Right atrium auricular region (tissue), 2 donors: Measurements from ENCODE around the gene SETDB1. TPM values are rescaled to one million over a fixed set of nuclear protein-coding genes. Genes with fewer than 3 reads are reported as not detected.

Source experiments
- DNase-seq: peaks from one replicate; pipeline ENCODE4 v3.0.0-alpha.2; 2019; ENCODE audit warnings: low spot score
- H3K27ac ChIP-seq, 2 donors: fragments of 200-600 bp; sonication (generic); 1 replicate in 1 of 2; 2 replicates in 1 of 2; pipeline ENCODE4 v1.5.1; 2016 to 2019
- H3K27me3 ChIP-seq, 2 donors: fragments of 200-600 bp; sonication (generic); one replicate each; pipeline versions ENCODE4 v1.5.1 to v1.6.0; 2017 to 2019
- H3K36me3 ChIP-seq: fragments of 200-600 bp; sonication (generic); one replicate; pipeline ENCODE4 v1.5.1; 2016
- H3K4me1 ChIP-seq, 2 donors: fragments of 200-600 bp; sonication (generic); one replicate each; pipeline versions ENCODE4 v1.5.1 to v1.6.0; 2017 to 2019
- H3K4me3 ChIP-seq, 2 donors: fragments of 200-600 bp; sonication (generic); 1 replicate in 1 of 2; 2 replicates in 1 of 2; pipeline ENCODE4 v1.5.1; 2017 to 2019; ENCODE audit warnings: mild to moderate bottlenecking in 1 of 2, moderate library complexity in 1 of 2
- H3K9me3 ChIP-seq, 2 donors: fragments of 200-600 bp; sonication (generic); one replicate each; pipeline ENCODE4 v1.5.1; 2019
- CTCF ChIP-seq, 2 donors: fragments of 200-600 bp; sonication (generic); IDR thresholded peaks; one replicate each; pipeline ENCODE4 v1.5.1; 2019; ENCODE audit warnings: antibody characterized with exemption in 2 of 2
- total RNA-seq, 2 donors: library from RNA; depleted of rRNA; stranded (reverse); fragments of >200 nt; gene quantifications; one replicate each; pipeline ENCODE4 v1.1.0, GENCODE V29; 2016

Gene SETDB1
- total RNA-seq, 2 donors from 2014 or later: 18.6 to 18.9 TPM

- DNase-seq: no peak
- Histone ChIP-seq H3K9me3 (no peaks in the 10 kb centered on the region), H3K27ac (peak overlapping the region; percentile 94 to 97), H3K36me3 (no peaks in the 10 kb centered on the region), H3K4me3 (peak overlapping the region; percentile 84 to 89), H3K27me3 (no peaks in the 10 kb centered on the region), H3K4me1 (peaks cover 0 to 74% of the 10 kb centered on the region in 2 donors)
- TF ChIP-seq CTCF (IDR thresholded peaks at IDR 0.05): no peak
Observed at GRCh38 chr1:150973836-150974579, 47.8 kb downstream of the SETDB1 start.

DNA sequence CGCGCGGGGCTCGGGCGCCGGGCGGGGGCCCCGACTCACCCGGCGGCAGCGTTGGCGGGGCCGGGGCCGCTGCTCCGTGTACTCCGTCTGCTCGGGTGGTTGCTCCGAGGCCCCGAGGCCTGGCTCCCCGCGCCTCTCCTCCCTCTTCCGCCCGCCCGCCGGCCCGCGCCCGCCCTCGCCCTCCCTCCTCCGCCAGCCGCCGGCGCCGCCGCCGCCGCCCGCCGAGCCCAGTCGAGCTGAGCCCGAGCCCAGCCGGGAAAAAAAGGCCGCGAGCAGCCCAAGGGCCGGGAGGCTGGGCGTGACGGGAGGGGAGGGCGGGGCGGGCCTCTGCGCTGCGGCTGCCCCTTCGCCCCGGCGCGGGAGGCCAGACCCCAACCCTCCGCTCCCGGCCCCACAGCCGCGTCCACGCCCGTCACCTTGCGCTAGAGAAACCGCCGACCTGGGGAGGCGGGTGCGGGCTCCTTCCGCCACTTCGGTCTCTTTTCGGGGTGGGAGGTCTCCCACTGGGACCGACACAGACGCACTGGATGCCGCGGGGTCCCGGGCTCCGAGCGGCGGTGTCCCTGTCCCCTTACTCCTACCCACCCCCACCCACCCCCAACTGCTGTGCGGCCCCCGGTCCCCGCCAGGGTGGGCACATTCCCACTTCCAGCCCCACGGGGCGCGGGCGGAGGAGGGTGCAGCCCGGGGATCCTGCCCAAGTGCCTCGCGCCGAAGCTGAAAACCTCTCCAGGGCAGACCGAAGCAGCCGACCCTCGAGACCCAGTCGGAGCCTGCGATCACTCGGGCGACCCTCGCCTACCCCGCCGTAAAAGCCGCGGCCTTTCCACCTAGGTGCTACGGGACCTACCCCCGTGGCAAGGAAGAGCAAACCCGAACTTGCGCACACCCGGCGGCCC, 48.7 kb downstream of the SETDB1 start, which contains the start of gene CERS2:
Gene CERS2 (minus strand): TSS at position 256 of the 899 bp plus-strand sequence. CDS start 5,745 bp downstream, outside the sequence.
- H3K27ac ChIP-seq: peak within 1 kb of the TSS; percentile 94 to 97
- TF ChIP-seq CTCF (IDR thresholded peaks at IDR 0.05): no peak
- H3K4me3 ChIP-seq: peak within 1 kb of the TSS; percentile 84 to 89
- DNase-seq: peak; percentile 75
- H3K4me1 ChIP-seq: peaks cover 0 to 72% of the 10 kb centered on the region in 2 donors
- no peaks in the 10 kb centered on the region for H3K9me3 ChIP-seq
- no peaks in the 10 kb centered on the region for H3K27me3 ChIP-seq
- H3K36me3 ChIP-seq: no peaks in the 10 kb centered on the region

- TF ChIP-seq CTCF (IDR thresholded peaks at IDR 0.05): no peak
- H3K4me3 ChIP-seq: no peak overlapping the region
- H3K27ac ChIP-seq: peak overlapping the region in 1 of 2 donors; percentile 77
- H3K36me3 ChIP-seq: no peaks in the 10 kb centered on the region
- H3K4me1 ChIP-seq: peaks cover 0 to 58% of the 10 kb centered on the region in 2 donors
- H3K9me3 ChIP-seq: no peaks in the 10 kb centered on the region
- H3K27me3 ChIP-seq: no peaks in the 10 kb centered on the region
- no peak for DNase-seq
Observed at GRCh38 chr1:150976401-150976821, 50.2 kb downstream of the SETDB1 start.

GRCh38 chr1:150976879-150977694, 50.9 kb downstream of the SETDB1 start:
- no peaks in the 10 kb centered on the region for H3K36me3 ChIP-seq
- no peak for TF ChIP-seq CTCF (IDR thresholded peaks at IDR 0.05)
- H3K4me1 ChIP-seq: peaks cover 0 to 51% of the 10 kb centered on the region in 2 donors
- no peak overlapping the region for H3K4me3 ChIP-seq
- peak; percentile 81 for DNase-seq
- peak overlapping the region; percentile 67 to 77 for H3K27ac ChIP-seq
- H3K9me3 ChIP-seq: no peaks in the 10 kb centered on the region
- H3K27me3 ChIP-seq: no peaks in the 10 kb centered on the region
